OCI-LY1 (cell line): ENCODE measurements around the gene CCDC27.

ENCODE experiments used
- H2AFZ ChIP-seq: fragments of 200-600 bp; sonication (generic), shearing (Covaris generic); 2 replicates; pipeline ENCODE4 v1.6.0; 2014; ENCODE audit warnings: antibody characterized with exemption, mild to moderate bottlenecking, low read length
- H3F3A ChIP-seq: fragments of 200-600 bp; sonication (generic), shearing (Covaris generic); 2 replicates; pipeline ENCODE4 v1.6.0; 2014; ENCODE audit warnings: mild to moderate bottlenecking, antibody characterized with exemption, low read length, moderate library complexity; ENCODE audit not compliant: insufficient read depth
- H3K27ac ChIP-seq: fragments of 200-600 bp; sonication (generic); 2 replicates; pipeline ENCODE4 v1.5.1; 2014; ENCODE audit warnings: low read length, mixed run types, mild to moderate bottlenecking, low read depth; ENCODE audit not compliant: poor library complexity, severe bottlenecking
- H3K27me3 ChIP-seq: fragments of 200-600 bp; sonication (generic); 2 replicates; pipeline ENCODE4 v1.6.0; 2014; ENCODE audit warnings: antibody characterized with exemption, mild to moderate bottlenecking, low read length, moderate library complexity; ENCODE audit not compliant: insufficient read depth
- H3K36me3 ChIP-seq: fragments of 200-600 bp; sonication (generic); 2 replicates; pipeline ENCODE4 v1.6.1; 2014; ENCODE audit warnings: mild to moderate bottlenecking, antibody characterized with exemption, low read length, moderate library complexity, mixed read lengths; ENCODE audit not compliant: insufficient read depth
- H3K4me1 ChIP-seq: fragments of 200-600 bp; sonication (generic); 2 replicates; pipeline ENCODE4 v1.5.1; 2014; ENCODE audit warnings: mild to moderate bottlenecking, low read length, moderate library complexity; ENCODE audit not compliant: insufficient read depth, severe bottlenecking
- H3K4me2 ChIP-seq: fragments of 200-600 bp; sonication (generic), shearing (Covaris generic); 2 replicates; pipeline ENCODE4 v1.6.1; 2014; ENCODE audit warnings: low read length
- H3K4me3 ChIP-seq: fragments of 200-600 bp; sonication (generic); 2 replicates; pipeline ENCODE4 v1.5.1; 2014; ENCODE audit warnings: low read length, low read depth, mild to moderate bottlenecking, mixed read lengths; ENCODE audit not compliant: poor library complexity, severe bottlenecking
- H3K79me2 ChIP-seq: fragments of 200-600 bp; shearing (Covaris generic); 2 replicates; pipeline ENCODE4 v1.6.1; 2016; ENCODE audit warnings: mixed run types, low read length, mixed read lengths; ENCODE audit not compliant: insufficient read depth
- H3K9ac ChIP-seq: fragments of 200-600 bp; sonication (generic), shearing (Covaris generic); 2 replicates; pipeline ENCODE4 v1.6.1; 2014; ENCODE audit warnings: mild to moderate bottlenecking, low read length, mixed read lengths
- H3K9me2 ChIP-seq: fragments of 200-600 bp; sonication (generic), shearing (Covaris generic); 2 replicates; pipeline ENCODE4 v1.6.1; 2014; ENCODE audit warnings: low read depth, mild to moderate bottlenecking, low read length, mixed read lengths
- H3K9me3 ChIP-seq: fragments of 200-600 bp; shearing (Covaris generic); 2 replicates; pipeline ENCODE4 v1.6.1; 2014; ENCODE audit warnings: low read length, mixed read lengths
- H4K20me1 ChIP-seq: fragments of 200-600 bp; sonication (generic), shearing (Covaris generic); 2 replicates; pipeline ENCODE4 v1.6.0; 2016; ENCODE audit warnings: mild to moderate bottlenecking, low read length; ENCODE audit not compliant: insufficient read depth
- EZH2 ChIP-seq: fragments of 200-600 bp; sonication (generic), shearing (Covaris generic); IDR thresholded peaks from 2 replicates; pipeline ENCODE4 v1.8.0; 2017; ENCODE audit warnings: borderline replicate concordance, mixed run types, mild to moderate bottlenecking, antibody characterized with exemption, low read length, moderate library complexity, mixed read lengths
- TF ChIP-seq, protein P1 (sequence below): fragments of 200-600 bp; sonication (generic), shearing (Covaris generic); IDR thresholded peaks from 2 replicates; pipeline ENCODE4 v1.5.1; 2017; ENCODE audit warnings: mild to moderate bottlenecking, antibody characterized with exemption, low read length, moderate library complexity, mixed read lengths

The CCDC27 gene

DNA sequence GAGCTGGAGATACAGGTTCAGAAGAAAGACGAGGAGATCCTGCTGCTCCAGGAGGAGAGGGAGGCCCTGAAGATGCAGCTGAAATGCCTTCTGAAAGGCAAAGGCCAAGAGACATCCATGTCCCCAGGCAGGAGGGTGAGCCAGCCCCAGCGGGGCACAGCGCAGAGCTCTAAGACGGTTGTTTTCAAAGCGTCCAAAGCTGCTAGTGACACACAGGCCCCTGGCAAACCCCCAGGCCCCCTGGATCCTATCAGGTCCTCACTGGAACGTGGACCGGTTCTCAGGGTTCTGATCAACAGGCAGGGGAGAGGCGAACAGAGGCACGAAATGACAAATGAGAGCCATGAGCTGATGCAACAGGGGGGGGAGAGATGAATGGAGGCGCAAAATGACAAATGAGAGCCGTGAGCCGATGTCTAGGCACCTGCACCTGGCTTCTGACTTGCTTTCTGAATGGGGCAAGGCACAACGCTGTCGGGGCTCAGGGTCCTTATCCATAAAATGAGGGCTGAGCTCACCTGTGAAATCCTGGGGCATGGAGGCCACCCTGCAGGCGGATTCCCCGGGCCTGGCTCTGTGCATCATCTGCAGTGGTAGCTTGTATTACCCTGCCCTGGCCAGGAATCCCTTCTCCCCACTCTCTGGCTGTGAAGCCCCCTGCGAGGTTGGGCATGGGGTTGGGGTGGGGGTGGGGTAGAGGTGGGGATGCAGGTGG is 9.2 kb downstream of the CCDC27 start:
- Histone ChIP-seq H3K4me1 (no peaks in the 10 kb centered on the region), H3K9ac (no peak overlapping the region), H3K27ac (no peak overlapping the region), H2AFZ (no peak overlapping the region), H4K20me1 (no peaks in the 10 kb centered on the region), H3K27me3 (peaks cover 30% of the 10 kb centered on the region), H3K79me2 (no peaks in the 10 kb centered on the region), H3K4me3 (no peak overlapping the region), H3K9me2 (no peaks in the 10 kb centered on the region), H3K4me2 (no peak overlapping the region), H3F3A (no peaks in the 10 kb centered on the region), H3K36me3 (no peaks in the 10 kb centered on the region; the same call in 1 of the 2 replicates), H3K9me3 (peaks cover 7% of the 10 kb centered on the region)
- TF ChIP-seq EZH2, result no peak
- TF ChIP-seq, protein P1, sequence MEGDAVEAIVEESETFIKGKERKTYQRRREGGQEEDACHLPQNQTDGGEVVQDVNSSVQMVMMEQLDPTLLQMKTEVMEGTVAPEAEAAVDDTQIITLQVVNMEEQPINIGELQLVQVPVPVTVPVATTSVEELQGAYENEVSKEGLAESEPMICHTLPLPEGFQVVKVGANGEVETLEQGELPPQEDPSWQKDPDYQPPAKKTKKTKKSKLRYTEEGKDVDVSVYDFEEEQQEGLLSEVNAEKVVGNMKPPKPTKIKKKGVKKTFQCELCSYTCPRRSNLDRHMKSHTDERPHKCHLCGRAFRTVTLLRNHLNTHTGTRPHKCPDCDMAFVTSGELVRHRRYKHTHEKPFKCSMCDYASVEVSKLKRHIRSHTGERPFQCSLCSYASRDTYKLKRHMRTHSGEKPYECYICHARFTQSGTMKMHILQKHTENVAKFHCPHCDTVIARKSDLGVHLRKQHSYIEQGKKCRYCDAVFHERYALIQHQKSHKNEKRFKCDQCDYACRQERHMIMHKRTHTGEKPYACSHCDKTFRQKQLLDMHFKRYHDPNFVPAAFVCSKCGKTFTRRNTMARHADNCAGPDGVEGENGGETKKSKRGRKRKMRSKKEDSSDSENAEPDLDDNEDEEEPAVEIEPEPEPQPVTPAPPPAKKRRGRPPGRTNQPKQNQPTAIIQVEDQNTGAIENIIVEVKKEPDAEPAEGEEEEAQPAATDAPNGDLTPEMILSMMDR, result no peak

DNA sequence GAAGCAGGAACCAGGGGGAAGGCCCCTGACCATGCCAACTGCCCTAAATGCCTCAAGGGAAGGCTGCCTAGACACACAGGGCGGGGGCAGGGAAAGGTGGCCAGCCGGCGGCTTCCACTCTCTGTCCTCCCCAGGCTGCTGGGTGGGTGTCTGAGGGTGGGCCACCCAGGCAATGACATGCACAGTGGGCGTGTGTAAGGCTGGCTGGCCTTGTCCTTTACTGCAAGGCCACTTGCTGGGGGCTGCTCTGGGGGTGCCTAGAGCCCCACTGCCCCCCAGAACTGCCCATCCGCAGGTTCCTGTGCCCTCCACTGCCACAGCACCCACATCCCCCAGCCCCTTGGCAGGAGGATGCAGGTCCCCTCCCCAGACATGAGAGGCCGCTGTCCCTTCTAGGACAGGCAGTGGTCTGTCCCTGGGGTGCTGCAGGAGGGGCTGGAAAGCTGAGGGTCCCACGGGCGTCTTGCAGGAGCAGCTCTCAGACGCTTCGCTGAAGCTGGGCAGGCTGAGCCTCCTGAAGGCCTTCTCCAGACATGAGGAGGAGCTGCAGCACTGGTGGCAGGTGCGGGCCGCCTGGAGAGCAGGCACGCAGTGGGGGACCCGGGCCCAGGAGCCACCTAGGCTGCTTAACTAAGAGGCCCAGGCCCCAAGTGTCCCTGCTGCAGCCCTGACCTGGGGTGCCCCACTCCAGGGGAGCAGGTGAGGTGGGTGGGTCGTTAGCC is 10.1 kb downstream of the CCDC27 start:
- H2AFZ ChIP-seq, result no peak overlapping the region
- no peaks in the 10 kb centered on the region for H3F3A ChIP-seq
- no peaks in the 10 kb centered on the region for H3K4me1 ChIP-seq
- no peak for TF ChIP-seq EZH2
- TF ChIP-seq, protein P1, result no peak
- peaks cover 7% of the 10 kb centered on the region for H3K9me3 ChIP-seq
- no peaks in the 10 kb centered on the region for H4K20me1 ChIP-seq
- H3K4me2 ChIP-seq, result no peak overlapping the region
- H3K79me2 ChIP-seq, result no peaks in the 10 kb centered on the region
- no peak overlapping the region for H3K27ac ChIP-seq
- no peak overlapping the region for H3K9ac ChIP-seq
- H3K4me3 ChIP-seq, result no peak overlapping the region
- no peaks in the 10 kb centered on the region for H3K9me2 ChIP-seq
- peaks cover 27% of the 10 kb centered on the region for H3K27me3 ChIP-seq
- H3K36me3 ChIP-seq, result no peaks in the 10 kb centered on the region; the same call in 1 of the 2 replicates

DNA sequence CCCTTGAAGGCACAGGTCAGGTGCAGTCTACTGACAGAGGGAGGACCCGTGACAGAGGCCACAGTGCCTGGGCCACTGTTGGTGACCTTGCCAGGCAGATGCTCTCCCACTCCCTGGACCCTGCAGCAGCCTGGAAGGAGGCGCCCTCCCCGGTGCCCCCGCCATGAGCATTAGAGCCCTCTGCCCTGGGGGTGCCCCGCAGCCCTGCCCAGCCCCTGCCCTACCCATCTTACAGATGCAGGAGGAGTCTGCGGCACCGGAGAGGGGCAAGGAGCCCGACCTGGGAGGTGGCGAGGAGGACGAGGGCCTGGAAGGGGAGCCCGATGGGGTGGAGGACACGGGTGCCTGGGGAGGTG is 10.6 kb downstream of the CCDC27 start:
- Histone ChIP-seq H3K79me2 (no peaks in the 10 kb centered on the region), H2AFZ (no peak overlapping the region), H3K9me3 (peaks cover 7% of the 10 kb centered on the region), H3F3A (no peaks in the 10 kb centered on the region), H3K9ac (no peak overlapping the region), H3K27me3 (peaks cover 27% of the 10 kb centered on the region), H3K9me2 (no peaks in the 10 kb centered on the region), H3K36me3 (no peaks in the 10 kb centered on the region; the same call in 1 of the 2 replicates), H3K4me2 (no peak overlapping the region), H3K27ac (no peak overlapping the region), H3K4me3 (no peak overlapping the region), H4K20me1 (no peaks in the 10 kb centered on the region), H3K4me1 (no peaks in the 10 kb centered on the region)
- TF ChIP-seq, protein P1, result no peak
- TF ChIP-seq EZH2, result no peak
